ENCODE results near the gene DYRK1A.
A peak's percentile ranks its signal among the peaks of the same experiment; 100 is the strongest.
"Not testable (repeated sequence)": the region's sequence is repeated elsewhere in the genome, so short reads cannot be mapped to it uniquely, and the experiment has no call there.

Gene DYRK1A

GRCh38 chr21:37549730-37550129 is 183.2 kb downstream of the DYRK1A start:
- not testable (repeated sequence) for H2BK12ac ChIP-seq (ENCODE audit: low read length in 2 of 2); H3K4me2 ChIP-seq (ENCODE audit: low read length, poor library complexity, severe bottlenecking); H3K4ac ChIP-seq (ENCODE audit: low read depth in 1 of 2, low read length in 2 of 2); H3K18ac ChIP-seq (ENCODE audit: low read depth in 1 of 2, low read length in 2 of 2); H2AK5ac ChIP-seq (ENCODE audit: low read length, severe bottlenecking); H3K9ac ChIP-seq (ENCODE audit: low read length); H2BK15ac ChIP-seq (ENCODE audit: low read depth, poor library complexity, severe bottlenecking); DNase-seq; H3K9me3 ChIP-seq (ENCODE audit: control insufficient read depth, low read length); H2BK5ac ChIP-seq (ENCODE audit: low read depth, low read length, poor library complexity, severe bottlenecking); H3K14ac ChIP-seq (ENCODE audit: low read length in 2 of 2); H3K23ac ChIP-seq (ENCODE audit: low read length in 2 of 2); H2AFZ ChIP-seq (ENCODE audit: low read depth, low read length); H4K91ac ChIP-seq (ENCODE audit: low read length); H3K36me3 ChIP-seq (ENCODE audit: control insufficient read depth in 1 of 2, insufficient read depth in 2 of 2, low read depth in 1 of 2, low read length in 2 of 2); H3K4me3 ChIP-seq (ENCODE audit: insufficient read depth in 1 of 2, low read depth in 1 of 2, low read length in 2 of 2); H2BK120ac ChIP-seq (ENCODE audit: low read depth, low read length); H4K8ac ChIP-seq (ENCODE audit: low read length); H3K79me1 ChIP-seq (replicated peaks; ENCODE audit: low read length, poor library complexity, severe bottlenecking); H3K27ac ChIP-seq (ENCODE audit: low read length, poor library complexity, severe bottlenecking)
- Histone ChIP-seq H3K27me3 (ENCODE audit: control insufficient read depth in 1 of 2, insufficient read depth in 1 of 2, low read length in 2 of 2) (peaks cover 20 to 51% of the 10 kb centered on the region in 2 experiments), H3K4me1 (ENCODE audit: control insufficient read depth, insufficient read depth, low read depth, low read length) (peaks cover 33% of the 10 kb centered on the region)
- 97% methylated on average over 4 of the region's 4 CpGs for WGBS

GRCh38 chr21:37550157-37550556 is 183.6 kb downstream of the DYRK1A start:
- Histone ChIP-seq H2AK5ac (ENCODE audit: low read length, severe bottlenecking) (no peak overlapping the region), H2AFZ (ENCODE audit: low read depth, low read length) (no peak overlapping the region), H3K4me1 (ENCODE audit: control insufficient read depth, insufficient read depth, low read depth, low read length) (peaks cover 33% of the 10 kb centered on the region), H3K4me2 (ENCODE audit: low read length, poor library complexity, severe bottlenecking) (no peak overlapping the region), H4K8ac (ENCODE audit: low read length) (no peak overlapping the region), H3K27me3 (ENCODE audit: control insufficient read depth in 1 of 2, insufficient read depth in 1 of 2, low read length in 2 of 2) (peaks cover 25 to 54% of the 10 kb centered on the region in 2 experiments), H3K9ac (ENCODE audit: low read length) (no peak overlapping the region), H3K4me3 (ENCODE audit: insufficient read depth in 1 of 2, low read depth in 1 of 2, low read length in 2 of 2) (no peak overlapping the region), H3K18ac (ENCODE audit: low read depth in 1 of 2, low read length in 2 of 2) (no peak overlapping the region), H3K9me3 (ENCODE audit: control insufficient read depth, low read length) (no peaks in the 10 kb centered on the region), H3K36me3 (ENCODE audit: control insufficient read depth in 1 of 2, insufficient read depth in 2 of 2, low read depth in 1 of 2, low read length in 2 of 2) (no peaks in the 10 kb centered on the region), H2BK15ac (ENCODE audit: low read depth, poor library complexity, severe bottlenecking) (no peak overlapping the region), H2BK12ac (ENCODE audit: low read length in 2 of 2) (no peak overlapping the region), H4K91ac (ENCODE audit: low read length) (no peak overlapping the region), H3K14ac (ENCODE audit: low read length in 2 of 2) (no peak overlapping the region), H3K4ac (ENCODE audit: low read depth in 1 of 2, low read length in 2 of 2) (no peak overlapping the region), H3K23ac (ENCODE audit: low read length in 2 of 2) (no peak overlapping the region), H2BK5ac (ENCODE audit: low read depth, low read length, poor library complexity, severe bottlenecking) (no peak overlapping the region), H3K79me1 (replicated peaks; ENCODE audit: low read length, poor library complexity, severe bottlenecking) (no peaks in the 10 kb centered on the region), H3K27ac (ENCODE audit: low read length, poor library complexity, severe bottlenecking) (no peak overlapping the region), H2BK120ac (ENCODE audit: low read depth, low read length) (no peak overlapping the region)
- WGBS = 93% methylated on average over 7 of the region's 9 CpGs
- no peak for DNase-seq

- peak overlapping the region; percentile 49 for H3K9ac ChIP-seq (ENCODE audit: low read length)
- no peak overlapping the region for H4K91ac ChIP-seq (ENCODE audit: low read length)
- H2BK12ac ChIP-seq (ENCODE audit: low read length in 2 of 2) = no peak overlapping the region
- peaks cover 32% of the 10 kb centered on the region for H3K4me1 ChIP-seq (ENCODE audit: control insufficient read depth, insufficient read depth, low read depth, low read length)
- no peaks in the 10 kb centered on the region for H3K9me3 ChIP-seq (ENCODE audit: control insufficient read depth, low read length)
- no peak overlapping the region for H2BK15ac ChIP-seq (ENCODE audit: low read depth, poor library complexity, severe bottlenecking)
- no peak overlapping the region for H3K23ac ChIP-seq (ENCODE audit: low read length in 2 of 2)
- H3K79me1 ChIP-seq (replicated peaks; ENCODE audit: low read length, poor library complexity, severe bottlenecking) = no peaks in the 10 kb centered on the region
- H4K8ac ChIP-seq (ENCODE audit: low read length) = no peak overlapping the region
- no peak overlapping the region for H2BK5ac ChIP-seq (ENCODE audit: low read depth, low read length, poor library complexity, severe bottlenecking)
- H3K36me3 ChIP-seq (ENCODE audit: control insufficient read depth in 1 of 2, insufficient read depth in 2 of 2, low read depth in 1 of 2, low read length in 2 of 2) = no peaks in the 10 kb centered on the region
- H3K14ac ChIP-seq (ENCODE audit: low read length in 2 of 2) = peak overlapping the region in 1 of 2 experiments; percentile 31
- no peak overlapping the region for H3K18ac ChIP-seq (ENCODE audit: low read depth in 1 of 2, low read length in 2 of 2)
- no peak overlapping the region for H2AFZ ChIP-seq (ENCODE audit: low read depth, low read length)
- DNase-seq = no peak
- no peak overlapping the region for H3K4ac ChIP-seq (ENCODE audit: low read depth in 1 of 2, low read length in 2 of 2)
- H2BK120ac ChIP-seq (ENCODE audit: low read depth, low read length) = no peak overlapping the region
- H3K27ac ChIP-seq (ENCODE audit: low read length, poor library complexity, severe bottlenecking) = no peak overlapping the region
- 89% methylated on average over 12 of the region's 12 CpGs for WGBS
- peaks cover 31 to 49% of the 10 kb centered on the region in 2 experiments for H3K27me3 ChIP-seq (ENCODE audit: control insufficient read depth in 1 of 2, insufficient read depth in 1 of 2, low read length in 2 of 2)
- H2AK5ac ChIP-seq (ENCODE audit: low read length, severe bottlenecking) = no peak overlapping the region
- H3K4me3 ChIP-seq (ENCODE audit: insufficient read depth in 1 of 2, low read depth in 1 of 2, low read length in 2 of 2) = peak overlapping the region in 1 of 2 experiments; percentile 59
- H3K4me2 ChIP-seq (ENCODE audit: low read length, poor library complexity, severe bottlenecking) = no peak overlapping the region
Observed at GRCh38 chr21:37550618-37551330, 184.2 kb downstream of the DYRK1A start.

GRCh38 chr21:37551331-37551992 is 184.9 kb downstream of the DYRK1A start:
- Histone ChIP-seq H3K36me3 (ENCODE audit: control insufficient read depth in 1 of 2, insufficient read depth in 2 of 2, low read depth in 1 of 2, low read length in 2 of 2) (no peaks in the 10 kb centered on the region), H3K4me2 (ENCODE audit: low read length, poor library complexity, severe bottlenecking) (peak overlapping the region; percentile 31), H3K27ac (ENCODE audit: low read length, poor library complexity, severe bottlenecking) (no peak overlapping the region), H3K79me1 (replicated peaks; ENCODE audit: low read length, poor library complexity, severe bottlenecking) (no peaks in the 10 kb centered on the region), H2BK5ac (ENCODE audit: low read depth, low read length, poor library complexity, severe bottlenecking) (no peak overlapping the region), H3K14ac (ENCODE audit: low read length in 2 of 2) (peak overlapping the region in 1 of 2 experiments; percentile 51), H4K8ac (ENCODE audit: low read length) (no peak overlapping the region), H3K18ac (ENCODE audit: low read depth in 1 of 2, low read length in 2 of 2) (no peak overlapping the region), H3K23ac (ENCODE audit: low read length in 2 of 2) (no peak overlapping the region), H2BK12ac (ENCODE audit: low read length in 2 of 2) (peak overlapping the region in 1 of 2 experiments; percentile 18), H2BK15ac (ENCODE audit: low read depth, poor library complexity, severe bottlenecking) (no peak overlapping the region), H4K91ac (ENCODE audit: low read length) (no peak overlapping the region), H2BK120ac (ENCODE audit: low read depth, low read length) (no peak overlapping the region), H2AK5ac (ENCODE audit: low read length, severe bottlenecking) (no peak overlapping the region), H3K4me3 (ENCODE audit: insufficient read depth in 1 of 2, low read depth in 1 of 2, low read length in 2 of 2) (peak overlapping the region in 1 of 2 experiments; percentile 59), H3K27me3 (ENCODE audit: control insufficient read depth in 1 of 2, insufficient read depth in 1 of 2, low read length in 2 of 2) (peaks cover 32 to 42% of the 10 kb centered on the region in 2 experiments), H3K9ac (ENCODE audit: low read length) (peak overlapping the region; percentile 49), H3K4ac (ENCODE audit: low read depth in 1 of 2, low read length in 2 of 2) (no peak overlapping the region), H2AFZ (ENCODE audit: low read depth, low read length) (no peak overlapping the region), H3K9me3 (ENCODE audit: control insufficient read depth, low read length) (no peaks in the 10 kb centered on the region), H3K4me1 (ENCODE audit: control insufficient read depth, insufficient read depth, low read depth, low read length) (peaks cover 30% of the 10 kb centered on the region)
- DNase-seq = peak; percentile 9
- WGBS = 71% methylated on average over 20 of the region's 21 CpGs

Measured in mesenchymal stem cell (in vitro differentiated cells and primary cell).